ENCODE measurements around the gene CCDC149.

The CCDC149 gene

DNA sequence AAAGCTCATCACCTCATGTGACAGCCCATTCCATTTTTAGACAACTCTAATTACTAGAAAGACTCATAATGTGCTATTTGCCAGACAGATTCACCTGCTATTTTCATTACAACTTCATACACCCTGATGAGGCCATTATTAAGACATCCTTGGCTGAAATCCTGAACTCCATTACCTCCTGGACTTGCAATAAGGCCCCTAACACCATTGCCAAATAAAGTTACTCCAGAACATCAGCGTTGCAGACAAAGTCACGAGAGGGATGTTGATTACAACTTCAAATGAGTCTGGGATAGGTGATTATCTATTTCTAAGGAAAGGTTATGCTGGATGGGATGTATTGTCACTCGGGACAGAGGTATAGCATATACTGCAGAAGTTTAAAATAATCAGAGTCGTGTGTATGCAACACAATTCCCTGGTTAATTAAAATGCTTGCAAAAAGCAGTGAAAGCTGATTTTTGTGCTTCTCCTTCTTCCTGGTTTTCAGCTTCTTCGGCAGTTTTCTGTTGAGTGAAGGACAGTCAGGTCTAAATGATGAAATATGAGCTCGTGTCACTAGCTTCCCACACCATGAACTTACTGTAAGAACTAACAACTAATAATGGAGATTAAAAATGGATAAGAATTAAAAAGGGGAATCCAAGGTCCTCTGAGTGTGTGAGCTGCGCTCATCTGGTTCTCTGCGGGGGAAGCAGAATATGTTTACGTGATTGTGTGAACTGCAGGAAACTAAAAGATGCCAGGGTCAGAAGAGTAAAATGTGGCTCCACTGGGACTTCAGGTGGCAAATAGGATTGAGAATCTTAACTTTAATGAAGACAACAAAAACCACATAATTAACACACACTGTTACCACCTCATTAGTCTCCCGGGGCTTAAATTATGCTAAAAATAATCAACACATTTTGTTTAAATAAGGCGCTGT lies 135.0 kb downstream of the CCDC149 start:
- no peak for DNase-seq (ENCODE audit: low read depth in 3 of 3)

DNA sequence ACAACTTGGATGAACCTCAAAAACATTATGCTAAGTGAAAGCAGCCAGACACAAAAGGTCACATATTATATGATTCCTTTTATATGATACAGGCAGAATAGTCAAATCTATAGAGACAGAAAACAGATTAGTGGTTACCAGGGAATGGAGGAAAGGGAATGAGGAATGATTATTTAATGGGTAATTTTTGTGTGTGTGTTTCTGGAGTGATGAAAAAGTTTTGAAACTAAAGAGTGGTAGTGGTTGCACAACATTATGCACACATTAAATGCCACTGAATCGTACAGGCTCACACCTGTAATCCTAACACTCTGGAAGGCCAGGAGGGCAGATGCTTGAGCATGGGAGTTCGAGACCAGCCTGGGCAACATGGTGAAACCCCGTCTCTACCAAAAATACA lies 137.1 kb downstream of the CCDC149 start:
- no peak for DNase-seq (ENCODE audit: low read depth in 3 of 3)

- no peak for DNase-seq (ENCODE audit: low read depth in 3 of 3)
These were observed 137.7 kb downstream of the CCDC149 start for GRCh38 chr4:24775032-24775605.

- no peak for DNase-seq (ENCODE audit: low read depth in 3 of 3)
These were observed 138.4 kb downstream of the CCDC149 start for GRCh38 chr4:24774452-24774851.

DNA sequence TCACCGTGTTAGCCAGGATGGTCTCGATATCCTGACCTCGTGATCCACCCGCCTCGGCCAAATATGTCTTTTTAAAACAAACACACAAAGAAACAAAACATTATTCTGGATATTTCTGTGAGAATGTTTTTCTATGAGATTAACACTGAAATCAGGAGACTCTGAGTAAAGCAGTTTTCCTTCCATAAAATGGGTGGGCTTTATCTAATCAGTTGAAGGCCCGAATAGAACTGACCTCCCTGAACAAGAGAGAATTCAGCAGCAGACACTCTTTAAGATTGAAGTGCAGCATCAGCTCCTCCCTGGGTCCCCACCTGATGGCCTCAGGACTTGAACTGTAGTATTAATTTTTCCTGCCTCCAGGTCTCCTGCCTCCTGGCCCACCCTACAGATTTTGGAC lies 139.9 kb downstream of the CCDC149 start:
- no peak for DNase-seq (ENCODE audit: low read depth in 3 of 3)

- no peak for DNase-seq (ENCODE audit: low read depth in 3 of 3)
These were observed 140.7 kb downstream of the CCDC149 start for GRCh38 chr4:24772061-24772705.

- no peak for DNase-seq (ENCODE audit: low read depth in 3 of 3)
These were observed 141.6 kb downstream of the CCDC149 start for GRCh38 chr4:24771241-24771640.

DNA sequence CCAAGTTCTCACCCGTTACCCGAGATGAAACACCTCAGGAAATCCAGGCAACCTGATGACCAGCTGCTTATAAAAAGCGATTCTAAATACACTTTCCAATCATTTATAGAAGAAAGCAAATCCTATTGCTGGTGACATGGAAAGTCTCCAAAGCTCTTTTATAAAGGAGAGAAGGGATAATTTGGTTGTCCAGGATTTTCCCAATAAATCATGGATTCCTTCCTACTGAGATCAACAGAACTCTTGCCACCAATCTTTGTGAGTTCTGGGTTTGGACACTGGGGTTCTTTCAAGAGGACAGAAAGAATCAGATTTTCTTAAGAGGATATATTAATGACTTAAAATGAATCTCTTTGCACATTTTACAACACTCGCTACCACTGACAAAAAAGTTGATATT lies 142.2 kb downstream of the CCDC149 start:
- DNase-seq (ENCODE audit: low read depth in 3 of 3), result no peak

DNA sequence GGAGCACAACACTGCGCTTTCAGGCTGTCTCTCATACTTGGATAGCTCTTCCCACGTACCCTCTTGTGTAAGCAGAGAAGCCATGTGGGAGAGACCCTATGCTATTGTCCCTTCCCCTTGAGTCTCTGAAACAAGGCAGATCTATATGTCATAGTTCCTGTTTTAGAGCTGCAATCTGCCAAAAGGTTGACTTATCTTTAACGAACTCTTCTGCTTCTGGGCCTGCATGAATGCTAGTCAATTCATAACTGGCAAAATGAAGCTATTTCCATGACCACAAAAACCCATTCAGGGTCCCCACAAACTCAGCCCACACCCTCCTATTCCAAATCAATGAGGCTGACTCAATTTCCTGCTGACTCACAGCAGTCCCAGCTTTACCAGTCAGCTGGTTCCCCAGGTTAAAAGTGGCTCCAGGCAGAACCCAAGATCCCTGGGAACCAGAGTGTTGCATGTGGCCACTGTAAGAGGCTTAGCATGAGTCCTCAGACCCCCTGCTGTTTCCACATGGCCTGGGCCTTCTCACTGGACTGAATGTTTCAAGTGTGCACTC lies 142.7 kb downstream of the CCDC149 start:
- DNase-seq (ENCODE audit: low read depth in 3 of 3), result no peak

DNA sequence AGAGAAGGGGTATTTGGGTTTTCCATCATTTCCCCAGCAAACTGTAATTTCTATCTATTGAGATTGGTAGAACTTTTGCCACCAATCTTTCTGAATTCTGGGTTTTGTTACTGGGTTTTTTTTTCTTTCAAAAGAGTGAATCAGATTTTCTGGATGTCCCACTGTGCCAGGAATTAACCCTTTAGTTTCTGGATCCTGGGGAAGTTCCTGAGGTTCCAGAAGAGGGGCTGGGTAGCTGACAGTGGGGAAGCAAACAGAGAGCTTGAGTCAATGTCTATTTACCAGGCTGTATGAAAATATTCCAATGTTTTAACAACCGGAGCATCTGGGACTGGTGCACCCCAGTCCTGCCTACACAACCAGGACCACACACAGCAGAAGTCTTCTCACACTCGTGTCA lies 143.3 kb downstream of the CCDC149 start:
- DNase-seq (ENCODE audit: low read depth in 3 of 3), result no peak

GRCh38 chr4:24768604-24769003 lies 144.2 kb downstream of the CCDC149 start:
- no peak for DNase-seq (ENCODE audit: low read depth in 3 of 3)

DNA sequence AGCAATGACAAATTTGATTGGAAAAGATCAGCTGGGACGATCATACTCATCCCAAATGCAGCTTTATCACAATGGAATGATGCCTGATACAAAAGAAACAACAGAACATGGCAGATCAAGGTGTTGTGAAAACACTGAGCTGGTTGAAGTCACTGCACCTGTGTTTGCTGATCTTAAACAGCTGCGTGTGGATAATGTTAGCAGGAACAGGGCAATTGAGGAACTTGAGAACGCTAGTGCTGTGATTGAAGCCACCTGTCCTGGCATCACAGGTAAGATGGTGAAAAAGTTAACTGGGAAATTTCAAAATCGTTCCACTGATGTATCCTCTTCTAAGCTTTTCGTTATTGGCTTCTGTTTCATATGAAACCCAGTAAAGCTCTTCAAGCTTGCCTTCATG lies 144.8 kb downstream of the CCDC149 start:
- no peak for DNase-seq (ENCODE audit: low read depth in 3 of 3)

- no peak for DNase-seq (ENCODE audit: low read depth in 3 of 3)
These were observed 147.4 kb downstream of the CCDC149 start for GRCh38 chr4:24765376-24765988.

- DNase-seq (ENCODE audit: low read depth in 3 of 3), result no peak
These were observed 148.5 kb downstream of the CCDC149 start for GRCh38 chr4:24764345-24764744.

DNA sequence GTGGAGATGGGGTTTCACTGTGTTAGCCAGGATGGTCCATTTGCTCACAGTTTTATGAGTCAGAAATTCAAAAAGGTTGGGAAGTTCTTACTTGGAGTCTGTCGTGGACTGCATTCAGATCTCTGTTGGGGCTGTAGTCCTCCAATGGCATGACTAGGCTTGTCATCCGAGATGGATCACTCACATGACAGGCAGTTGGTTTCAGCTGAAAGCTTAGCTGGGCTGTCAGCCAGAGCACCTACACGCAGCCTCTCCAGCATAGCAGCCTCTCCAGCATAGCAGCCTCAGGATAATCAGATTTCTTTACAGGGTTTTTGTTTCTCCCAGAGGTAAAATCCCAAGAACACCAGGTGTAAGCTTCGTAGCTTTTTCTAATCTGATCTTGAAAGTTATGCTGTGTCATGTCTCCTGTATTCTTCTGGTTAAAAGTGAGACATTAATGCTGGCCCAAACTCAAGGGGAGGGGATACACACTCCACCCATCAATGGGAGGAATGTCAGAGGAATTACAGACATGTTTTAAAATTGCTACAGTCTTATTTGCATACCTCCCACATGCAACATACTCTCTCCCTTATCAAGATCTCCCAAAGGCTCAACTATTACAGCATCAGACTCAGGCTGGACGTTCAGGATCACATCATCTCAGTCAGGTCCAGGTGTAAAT lies 149.1 kb downstream of the CCDC149 start:
- no peak for DNase-seq (ENCODE audit: low read depth in 3 of 3)
